Esophagus muscularis mucosa (tissue), 4 donors: ENCODE data around the gene KTI12. TPM values are rescaled to one million over a fixed set of nuclear protein-coding genes. Genes with fewer than 3 reads are reported as not detected.
"Not testable (repeated sequence)": the region's sequence is repeated elsewhere in the genome, so short reads cannot be mapped to it uniquely, and the experiment has no call there.

ENCODE experiments used
- DNase-seq: peaks from one replicate; pipeline ENCODE4 v3.0.0-alpha.2; 2017; ENCODE audit errors: extremely low spot score
- H3K27ac ChIP-seq, 4 donors: fragments of 200-600 bp; sonication (generic); replicated peaks in 1 of 4; 1 replicate in 3 of 4; 2 replicates in 1 of 4; pipeline ENCODE4 v1.5.1; 2016 to 2019; ENCODE audit warnings: mild to moderate bottlenecking in 1 of 4
- H3K27me3 ChIP-seq, 4 donors: fragments of 200-600 bp; sonication (generic); one replicate each; pipeline versions ENCODE4 v1.5.1 to v1.6.0; 2016 to 2019
- H3K36me3 ChIP-seq, 4 donors: fragments of 200-600 bp; sonication (generic); one replicate each; pipeline ENCODE4 v1.5.1; 2016 to 2019
- H3K4me1 ChIP-seq, 4 donors: fragments of 200-600 bp; sonication (generic); one replicate each; pipeline ENCODE4 v1.5.1; 2016 to 2019
- H3K4me3 ChIP-seq, 4 donors: fragments of 200-600 bp; sonication (generic); 1 replicate in 2 of 4; 2 replicates in 2 of 4; pipeline ENCODE4 v1.5.1; 2016 to 2019; ENCODE audit warnings: mild to moderate bottlenecking in 4 of 4, moderate library complexity in 1 of 4
- H3K9me3 ChIP-seq, 4 donors: fragments of 200-600 bp; sonication (generic); 1 replicate in 3 of 4; 2 replicates in 1 of 4; pipeline ENCODE4 v1.5.1; 2016 to 2019
- CTCF ChIP-seq, 3 experiments: fragments of 200-600 bp in 2 of 3; fragments of 450-650 bp in 1 of 3; sonication (generic) in 2 of 3; IDR thresholded peaks; one replicate each; pipeline ENCODE4 v1.5.1; 2017 to 2019; ENCODE audit warnings: antibody characterized with exemption in 3 of 3, mild to moderate bottlenecking in 2 of 3, moderate library complexity in 1 of 3
- EP300 ChIP-seq: sonication (generic); formaldehyde crosslinking; IDR thresholded peaks from one replicate; pipeline ENCODE4 v1.6.1; 2017; ENCODE audit warnings: antibody characterized with exemption
- POLR2A ChIP-seq: fragments of 450-650 bp; IDR thresholded peaks from one replicate; pipeline ENCODE4 v1.6.1; 2017; ENCODE audit warnings: antibody characterized with exemption, moderate library complexity, mild to moderate bottlenecking, low read depth
- POLR2AphosphoS5 ChIP-seq, 2 donors: sonication (generic); formaldehyde crosslinking; IDR thresholded peaks; one replicate each; pipeline ENCODE4 v1.6.1; 2017; ENCODE audit warnings: antibody characterized with exemption in 2 of 2
- WGBS: methylation state at CpG from one replicate; pipeline ENCODE4 v1.1.5; 2018; 5-methylcytosine and 5-hydroxymethylcytosine counted together
- intact Hi-C: fragments of 100-400 bp; cut with DNase I; formaldehyde crosslinking; loops from one replicate; pipeline ENCODE4 v1.15.1; 2023
- total RNA-seq, 4 donors: library from RNA; depleted of rRNA; stranded (reverse); fragments of >200 nt; gene quantifications; one replicate each; pipeline versions ENCODE4 v1.1.0 to v1.2.1, GENCODE V29; 2016

KTI12 gene
- total RNA-seq, 4 donors from 2014 or later: 6.6 to 11.1 (median 8.8) TPM

GRCh38 chr1:52008071-52008809 lies 25.4 kb downstream of the KTI12 start:
- intact Hi-C loops: no loop called here
- no peak for DNase-seq
- no peaks in the 10 kb centered on the region for H3K9me3 ChIP-seq
- no peak overlapping the region for H3K4me3 ChIP-seq
- TF ChIP-seq CTCF (IDR thresholded peaks at IDR 0.05) (no peak), EP300 (no peak), POLR2A (no peak), POLR2AphosphoS5 (IDR thresholded peaks at IDR 0.05) (no peak)
- peaks cover 0 to 19% (median 0%) of the 10 kb centered on the region in 4 donors for H3K27me3 ChIP-seq
- H3K27ac ChIP-seq: no peak overlapping the region
- 86% methylated on average over 7 of the region's 7 CpGs for WGBS
- H3K4me1 ChIP-seq: peaks cover 0 to 8% (median 3%) of the 10 kb centered on the region in 4 donors
- H3K36me3 ChIP-seq: no peaks in the 10 kb centered on the region

GRCh38 chr1:52007215-52008002 lies 26.2 kb downstream of the KTI12 start:
- H3K27me3 ChIP-seq: peaks cover 0 to 19% (median 0%) of the 10 kb centered on the region in 4 donors
- intact Hi-C loops: no loop called here
- H3K27ac ChIP-seq: no peak overlapping the region
- H3K4me1 ChIP-seq: peaks cover 0 to 8% (median 3%) of the 10 kb centered on the region in 4 donors
- WGBS: 55% methylated on average over 5 of the region's 5 CpGs
- TF ChIP-seq EP300 (no peak), POLR2AphosphoS5 (IDR thresholded peaks at IDR 0.05) (no peak), POLR2A (no peak), CTCF (IDR thresholded peaks at IDR 0.05) (no peak)
- no peaks in the 10 kb centered on the region for H3K9me3 ChIP-seq
- H3K4me3 ChIP-seq: no peak overlapping the region
- no peaks in the 10 kb centered on the region for H3K36me3 ChIP-seq
- no peak for DNase-seq

GRCh38 chr1:52006081-52006553 lies 27.5 kb downstream of the KTI12 start:
- not testable (repeated sequence) for H3K4me1 ChIP-seq, DNase-seq

GRCh38 chr1:52005548-52005947 lies 28.1 kb downstream of the KTI12 start:
- DNase-seq, H3K4me3 ChIP-seq, intact Hi-C loops, H3K36me3 ChIP-seq, H3K4me1 ChIP-seq, H3K27ac ChIP-seq, H3K9me3 ChIP-seq: not testable (repeated sequence)
- 51% methylated on average over 3 of the region's 3 CpGs for WGBS
- H3K27me3 ChIP-seq: peaks cover 0 to 16% (median 0%) of the 10 kb centered on the region in 4 donors

More at GRCh38 chr1:52006081-52006553, 27.5 kb downstream of the KTI12 start:
- intact Hi-C loops, H3K36me3 ChIP-seq, H3K9me3 ChIP-seq, H3K27ac ChIP-seq, H3K4me3 ChIP-seq: not testable (repeated sequence)
- 38% methylated on average over 5 of the region's 5 CpGs for WGBS
- peaks cover 0 to 16% (median 0%) of the 10 kb centered on the region in 4 donors for H3K27me3 ChIP-seq

GRCh38 chr1:52003877-52004276 lies 29.7 kb downstream of the KTI12 start:
- peaks cover 0 to 8% (median 3%) of the 10 kb centered on the region in 4 donors for H3K4me1 ChIP-seq
- peaks cover 0 to 16% (median 0%) of the 10 kb centered on the region in 4 donors for H3K27me3 ChIP-seq
- WGBS: 66% methylated on average over 4 of the region's 4 CpGs
- H3K4me3 ChIP-seq: no peak overlapping the region
- no peak for DNase-seq
- intact Hi-C loops: no loop called here
- H3K27ac ChIP-seq: no peak overlapping the region
- no peaks in the 10 kb centered on the region for H3K36me3 ChIP-seq
- H3K9me3 ChIP-seq: no peaks in the 10 kb centered on the region
- TF ChIP-seq POLR2AphosphoS5 (IDR thresholded peaks at IDR 0.05): no peak
- TF ChIP-seq EP300: no peak
- TF ChIP-seq CTCF (IDR thresholded peaks at IDR 0.05): no peak
